GM21723 (cell line): ENCODE data around the gene PAM16.
"Not testable (repeated sequence)": the region's sequence is repeated elsewhere in the genome, so short reads cannot be mapped to it uniquely, and the experiment has no call there.

Source experiments
- ATAC-seq: cut with Tn5 transposase; IDR thresholded peaks from one replicate; pipeline ENCODE4 v1.9.1; 2021; ENCODE audit warnings: mild to moderate bottlenecking, moderate library complexity; ENCODE audit not compliant: unreplicated experiment

The PAM16 gene

DNA sequence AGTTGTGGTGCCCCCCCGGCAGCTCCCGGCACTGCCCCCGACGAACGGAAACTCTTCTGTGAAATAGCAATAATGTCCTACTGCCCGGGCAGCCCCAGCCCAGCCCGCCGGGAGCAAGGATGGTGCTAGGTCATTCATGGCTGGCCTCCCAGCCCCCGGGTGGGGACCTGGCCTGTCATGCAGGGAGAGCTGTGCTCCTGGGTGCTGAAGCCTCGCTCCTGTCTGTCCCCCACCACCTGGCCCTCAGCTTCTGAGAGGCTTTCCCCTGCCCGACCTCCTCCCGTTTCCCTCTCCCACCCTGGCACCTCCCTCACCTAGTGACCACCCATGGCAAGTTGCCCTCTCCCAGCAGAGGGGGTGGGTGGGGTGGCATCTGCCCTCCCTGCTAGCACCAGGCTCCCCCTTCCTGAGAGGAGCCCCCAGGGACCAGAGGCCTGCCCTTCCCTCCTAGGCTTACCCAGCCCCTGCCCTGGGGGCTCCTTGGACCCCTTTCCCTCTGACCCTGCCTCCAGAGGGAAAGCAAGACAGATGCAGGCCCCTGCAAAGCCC lies 13.5 kb downstream of the PAM16 start:
- no peak for ATAC-seq

DNA sequence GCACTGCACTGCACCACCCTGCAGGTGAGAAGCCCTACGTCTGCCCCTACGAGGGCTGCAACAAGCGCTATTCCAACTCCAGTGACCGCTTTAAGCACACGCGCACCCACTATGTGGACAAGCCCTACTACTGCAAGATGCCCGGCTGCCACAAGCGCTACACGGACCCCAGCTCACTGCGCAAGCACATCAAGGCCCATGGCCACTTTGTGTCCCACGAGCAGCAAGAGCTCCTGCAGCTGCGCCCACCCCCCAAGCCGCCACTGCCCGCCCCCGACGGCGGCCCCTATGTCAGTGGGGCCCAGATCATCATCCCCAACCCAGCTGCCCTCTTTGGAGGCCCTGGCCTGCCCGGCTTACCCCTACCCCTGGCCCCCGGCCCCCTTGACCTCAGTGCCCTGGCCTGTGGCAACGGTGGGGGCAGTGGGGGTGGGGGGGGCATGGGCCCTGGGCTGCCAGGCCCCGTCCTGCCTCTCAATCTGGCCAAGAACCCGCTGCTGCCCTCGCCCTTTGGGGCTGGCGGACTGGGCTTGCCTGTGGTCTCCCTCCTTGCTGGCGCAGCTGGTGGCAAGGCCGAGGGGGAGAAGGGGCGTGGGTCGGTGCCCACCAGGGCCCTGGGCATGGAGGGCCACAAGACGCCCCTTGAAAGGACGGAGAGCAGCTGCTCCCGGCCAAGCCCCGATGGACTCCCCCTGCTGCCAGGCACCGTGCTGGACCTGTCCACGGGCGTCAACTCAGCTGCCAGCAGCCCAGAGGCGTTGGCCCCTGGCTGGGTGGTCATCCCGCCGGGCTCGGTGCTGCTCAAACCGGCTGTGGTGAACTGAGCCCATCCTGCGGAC lies 14.2 kb downstream of the PAM16 start:
- no peak for ATAC-seq

- ATAC-seq = no peak
Observed at GRCh38 chr16:4334724-4335495, 16.2 kb downstream of the PAM16 start.

- not testable (repeated sequence) for ATAC-seq
Observed at GRCh38 chr16:4333714-4334113, 17.4 kb downstream of the PAM16 start.

GRCh38 chr16:4333308-4333638 lies 17.8 kb downstream of the PAM16 start:
- ATAC-seq = no peak

DNA sequence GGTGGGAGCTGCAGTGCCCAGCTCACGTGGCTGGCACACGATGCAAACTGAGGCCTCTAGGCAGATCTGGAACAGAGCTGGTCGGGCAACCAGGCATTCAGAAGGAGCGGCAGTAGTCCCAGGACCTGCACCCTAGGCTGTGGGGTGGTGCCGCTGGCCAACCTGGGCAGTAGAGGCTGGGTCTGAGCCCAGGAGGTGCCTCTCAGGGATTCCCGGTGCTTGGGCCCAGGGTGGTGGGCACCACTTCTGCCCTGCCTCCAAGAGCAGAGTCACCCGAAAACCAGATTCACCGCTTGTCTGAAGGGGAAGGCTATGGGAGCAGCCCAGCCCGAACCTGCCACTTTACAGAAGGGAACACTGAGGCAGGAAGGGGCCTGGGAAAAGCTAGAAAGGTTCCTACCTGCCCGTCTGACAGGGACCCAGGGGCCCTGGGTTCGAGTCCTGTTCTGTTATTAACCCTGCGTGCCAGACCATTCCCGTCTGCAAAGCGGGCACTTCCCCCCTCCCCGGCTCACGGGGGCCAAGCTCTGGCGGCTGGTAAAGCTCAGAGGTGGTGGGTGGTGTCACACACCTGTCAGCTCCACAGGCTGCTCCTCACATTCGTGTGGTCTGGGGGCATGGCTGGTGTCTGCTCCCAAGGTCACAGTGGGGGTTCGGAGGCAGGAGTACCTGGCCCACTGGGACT lies 18.4 kb downstream of the PAM16 start:
- ATAC-seq = no peak

GRCh38 chr16:4332083-4332482 lies 19.0 kb downstream of the PAM16 start:
- ATAC-seq = no peak

GRCh38 chr16:4330277-4330874 lies 20.7 kb downstream of the PAM16 start:
- ATAC-seq = peak; percentile 60

DNA sequence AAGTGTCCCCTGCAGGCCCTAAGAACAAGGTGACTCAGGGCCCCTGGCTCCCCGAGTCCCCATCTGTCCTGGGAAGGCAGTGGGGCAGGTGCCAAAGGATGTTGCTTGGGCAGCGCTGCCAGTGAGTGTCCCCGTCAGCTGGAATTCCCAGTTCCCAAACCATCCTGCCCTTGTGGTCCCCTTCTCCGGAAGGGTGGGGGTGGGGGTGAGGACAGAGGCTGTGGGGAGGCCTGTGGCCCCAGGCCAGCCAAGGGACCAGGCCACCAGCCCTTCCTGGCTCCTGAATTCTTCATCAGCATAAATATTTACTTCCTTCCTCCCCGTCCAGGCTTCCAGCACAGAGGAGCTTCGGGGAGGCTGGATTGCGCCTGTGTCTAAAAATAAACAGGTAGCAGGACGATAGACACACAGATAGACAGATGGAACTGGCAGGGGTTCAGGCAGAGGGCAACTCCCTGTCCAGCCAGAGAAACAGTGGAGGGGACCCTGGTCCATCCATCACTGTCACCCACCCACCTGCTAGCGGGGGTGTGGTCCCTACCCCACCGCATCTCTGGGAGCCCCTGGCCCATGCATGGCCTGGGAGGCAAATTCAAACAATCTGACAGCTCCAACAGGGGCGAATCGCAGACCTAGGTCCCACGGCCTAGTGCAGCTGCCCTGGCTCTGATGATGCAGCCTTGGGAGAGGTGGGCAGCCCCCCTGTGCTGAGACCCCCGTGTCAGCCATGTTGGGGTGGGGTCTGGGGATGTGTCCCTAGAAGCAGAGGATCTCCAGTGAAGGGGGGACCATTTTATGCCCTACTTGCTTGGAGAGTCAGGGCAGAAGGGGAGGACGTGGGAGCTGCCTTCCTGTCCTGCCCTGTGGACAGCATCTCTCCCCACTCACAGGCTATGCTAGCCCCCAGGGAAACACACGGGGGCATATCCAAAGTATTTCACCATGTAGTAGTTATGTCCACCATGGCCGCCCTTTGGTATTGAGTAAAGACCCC lies 22.0 kb downstream of the PAM16 start:
- ATAC-seq = no peak

- ATAC-seq = no peak
Observed at GRCh38 chr16:4328046-4328781, 22.9 kb downstream of the PAM16 start.

GRCh38 chr16:4327386-4328045 lies 23.6 kb downstream of the PAM16 start:
- ATAC-seq = no peak

- no peak for ATAC-seq
Observed at GRCh38 chr16:4325253-4325758, 25.8 kb downstream of the PAM16 start.

GRCh38 chr16:4324492-4325252 lies 26.4 kb downstream of the PAM16 start:
- ATAC-seq = no peak

DNA sequence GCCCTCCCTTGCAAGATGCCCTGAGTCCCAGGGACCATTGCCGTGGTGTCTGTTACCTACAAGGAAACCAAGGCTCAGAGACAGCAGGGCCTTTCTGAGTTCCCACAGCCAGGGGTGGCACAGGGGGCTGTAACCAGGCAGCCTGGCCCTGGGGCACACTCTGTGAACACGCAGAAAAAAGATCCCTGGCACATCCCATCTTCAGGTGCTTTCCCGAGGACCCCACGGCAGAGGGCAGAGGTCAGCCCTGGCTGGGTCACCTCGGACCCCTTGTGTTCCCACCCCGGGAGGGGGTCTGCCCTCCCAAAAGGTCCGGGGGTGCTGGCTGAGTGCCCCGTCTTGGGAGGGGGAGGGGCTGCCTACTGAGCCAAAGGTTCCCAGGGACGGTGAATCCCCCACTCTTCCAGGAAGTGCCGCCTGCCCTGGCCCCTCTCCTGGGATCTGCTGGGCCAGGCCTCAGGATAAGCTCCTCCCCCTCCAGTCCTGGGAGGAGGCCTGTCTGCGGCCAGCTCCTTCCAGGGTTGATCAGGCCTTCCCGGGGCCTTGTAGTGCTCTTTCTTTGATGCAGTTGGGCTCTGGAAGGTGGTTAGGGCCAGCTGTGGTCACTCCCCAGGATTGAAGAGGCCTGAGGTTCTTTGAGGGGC lies 27.2 kb downstream of the PAM16 start:
- no peak for ATAC-seq

DNA sequence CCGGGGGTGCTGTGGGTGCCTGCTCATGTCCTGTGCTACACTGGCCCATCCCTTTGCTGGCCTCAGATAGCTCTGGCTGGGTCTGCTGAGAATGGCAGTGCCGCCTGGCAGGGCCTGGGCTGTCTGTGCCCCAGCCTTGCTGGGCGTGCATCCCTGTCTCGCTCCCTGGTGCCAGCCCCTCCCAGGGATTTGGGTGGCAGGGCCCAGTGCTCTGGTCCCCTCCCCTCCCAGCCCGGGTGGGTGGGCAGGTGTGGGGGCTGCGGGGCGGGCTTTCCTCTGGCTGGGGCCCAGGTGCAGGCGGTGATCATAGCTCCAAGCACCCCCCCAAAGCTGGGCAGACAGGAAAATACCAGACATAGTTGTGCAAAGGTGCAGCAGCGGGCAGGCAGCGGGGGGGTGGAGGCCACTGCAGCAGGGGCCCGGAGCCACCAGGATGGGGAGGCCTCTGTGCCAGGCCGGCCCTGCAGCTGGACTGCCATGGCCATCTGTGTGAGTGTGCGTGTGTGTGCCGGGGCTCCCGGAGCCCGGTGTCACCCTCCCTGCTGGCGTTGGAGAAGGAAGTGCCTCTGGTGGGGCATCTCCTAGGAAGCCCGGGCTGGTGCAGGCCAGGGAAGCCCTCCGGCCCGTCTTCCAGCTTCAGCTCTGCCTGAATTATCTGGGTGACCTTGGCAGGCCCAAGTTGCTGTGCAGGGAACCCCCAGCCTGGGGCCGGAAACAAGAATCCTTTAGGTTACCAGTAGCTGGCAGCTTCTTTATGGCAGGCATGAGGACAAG lies 27.9 kb downstream of the PAM16 start:
- no peak for ATAC-seq
